ENCODE data around the gene PPFIBP2.

- TF ChIP-seq CTCF (IDR thresholded peaks at IDR 0.05) (no peak), EP300 (IDR thresholded peaks at IDR 0.05) (no peak), POLR2AphosphoS5 (IDR thresholded peaks at IDR 0.05) (no peak), POLR2A (IDR thresholded peaks at IDR 0.05) (no peak)
Observed at GRCh38 chr11:7610393-7610792, 96.6 kb downstream of the PPFIBP2 start.
